Spleen (tissue), 3 donors: Measurements from ENCODE around the gene ACOT11.

ENCODE experiments used
- POLR2A ChIP-seq, 3 donors: fragments of 450-650 bp; IDR thresholded peaks; one replicate each; pipeline ENCODE4 v1.5.1; 2017; ENCODE audit warnings: antibody characterized with exemption in 3 of 3, mild to moderate bottlenecking in 1 of 3
- POLR2AphosphoS5 ChIP-seq, 3 donors: sonication (generic); formaldehyde crosslinking; IDR thresholded peaks; one replicate each; pipeline ENCODE4 v1.5.1; 2017; ENCODE audit warnings: antibody characterized with exemption in 3 of 3

- TF ChIP-seq POLR2AphosphoS5 (IDR thresholded peaks at IDR 0.05) (no peak), POLR2A (IDR thresholded peaks at IDR 0.05) (no peak)
These were observed 46.2 kb upstream of the ACOT11 start for GRCh38 chr1:54501849-54502248.
